Karpas-422 (cell line): Measurements from ENCODE around the gene ZFYVE28. TPM values are rescaled to one million over a fixed set of nuclear protein-coding genes. Genes with fewer than 3 reads are reported as not detected.
A peak's percentile ranks its signal among the peaks of the same experiment; 100 is the strongest.

ENCODE experiments used
- DNase-seq: peaks from one replicate; pipeline ENCODE4 v3.0.0-alpha.2; 2015
- H2AFZ ChIP-seq: fragments of 200-600 bp; sonication (generic); 2 replicates; pipeline ENCODE4 v1.6.1; 2014; ENCODE audit warnings: antibody characterized with exemption, low read length, mixed read lengths
- H3K27ac ChIP-seq: fragments of 200-600 bp; sonication (generic); 2 replicates; pipeline ENCODE4 v1.5.1; 2014; ENCODE audit warnings: mild to moderate bottlenecking, low read length, moderate library complexity
- H3K27me3 ChIP-seq: fragments of 200-600 bp; sonication (generic); 2 replicates; pipeline ENCODE4 v1.6.1; 2014; ENCODE audit warnings: low read length, mixed read lengths
- H3K36me3 ChIP-seq: fragments of 200-600 bp; sonication (generic); 2 replicates; pipeline ENCODE4 v1.6.1; 2014; ENCODE audit warnings: low read length, mixed read lengths; ENCODE audit not compliant: insufficient read depth
- H3K4me1 ChIP-seq: fragments of 200-600 bp; sonication (generic); 2 replicates; pipeline ENCODE4 v1.6.1; 2014; ENCODE audit warnings: mild to moderate bottlenecking, low read length, mixed read lengths
- H3K4me2 ChIP-seq: fragments of 200-600 bp; sonication (generic); 2 replicates; pipeline ENCODE4 v1.6.1; 2014; ENCODE audit warnings: low read length, low read depth, mild to moderate bottlenecking; ENCODE audit not compliant: poor library complexity, severe bottlenecking
- H3K4me3 ChIP-seq: fragments of 200-600 bp; sonication (generic); 2 replicates; pipeline ENCODE4 v1.5.1; 2014; ENCODE audit warnings: mild to moderate bottlenecking, antibody characterized with exemption, low read length, mixed read lengths
- H3K79me2 ChIP-seq: fragments of 200-600 bp; sonication (generic); 2 replicates; pipeline ENCODE4 v1.6.1; 2014; ENCODE audit warnings: mild to moderate bottlenecking, low read length, mixed read lengths
- H3K9ac ChIP-seq: fragments of 200-600 bp; sonication (generic); 2 replicates; pipeline ENCODE4 v1.6.0; 2014; ENCODE audit warnings: low read length
- H3K9me2 ChIP-seq: fragments of 200-600 bp; sonication (generic), shearing (Covaris generic); replicated peaks from 2 replicates; pipeline ENCODE4 v1.6.0; 2014; ENCODE audit warnings: mild to moderate bottlenecking, low read length, moderate library complexity; ENCODE audit not compliant: insufficient read depth
- H3K9me3 ChIP-seq: fragments of 300-700, 200-600 bp; sonication (generic); 2 replicates; pipeline ENCODE4 v1.6.1; 2014; ENCODE audit warnings: low read length, mixed read lengths
- H4K20me1 ChIP-seq: fragments of 200-600 bp; sonication (generic); 2 replicates; pipeline ENCODE4 v1.6.1; 2014; ENCODE audit warnings: mild to moderate bottlenecking, antibody characterized with exemption, low read length, low read depth; ENCODE audit not compliant: insufficient read depth
- total RNA-seq: library from RNA; depleted of rRNA; stranded (reverse); fragments of >200 nt; shearing (Covaris generic); gene quantifications from 2 replicates; pipeline ENCODE4 v1.2.3, GENCODE V29; 2014; ENCODE audit warnings: low replicate concordance

Gene ZFYVE28
- total RNA-seq, 1 experiment from 2014 or later = 2.0 TPM

GRCh38 chr4:2395584-2395983 is 22.9 kb downstream of the ZFYVE28 start:
- H3K4me3 ChIP-seq = no peak overlapping the region
- no peak overlapping the region for H3K9ac ChIP-seq
- H3K79me2 ChIP-seq = no peaks in the 10 kb centered on the region
- H3K9me2 ChIP-seq = no peaks in the 10 kb centered on the region
- no peaks in the 10 kb centered on the region for H3K9me3 ChIP-seq
- H2AFZ ChIP-seq = no peak overlapping the region
- no peak overlapping the region for H3K4me2 ChIP-seq
- H4K20me1 ChIP-seq = no peaks in the 10 kb centered on the region
- H3K36me3 ChIP-seq = no peaks in the 10 kb centered on the region
- no peaks in the 10 kb centered on the region for H3K27me3 ChIP-seq
- peaks cover 58% of the 10 kb centered on the region for H3K4me1 ChIP-seq
- no peak overlapping the region for H3K27ac ChIP-seq
- no peak for DNase-seq

- Histone ChIP-seq H3K9me2 (no peaks in the 10 kb centered on the region), H3K79me2 (no peaks in the 10 kb centered on the region), H3K27me3 (no peaks in the 10 kb centered on the region), H3K27ac (no peak overlapping the region), H3K4me2 (no peak overlapping the region), H2AFZ (no peak overlapping the region), H3K36me3 (no peaks in the 10 kb centered on the region), H3K4me3 (no peak overlapping the region), H3K9me3 (no peaks in the 10 kb centered on the region), H3K4me1 (peaks cover 64% of the 10 kb centered on the region), H3K9ac (no peak overlapping the region), H4K20me1 (no peaks in the 10 kb centered on the region)
- DNase-seq = no peak
Measured at GRCh38 chr4:2395038-2395437, 23.4 kb downstream of the ZFYVE28 start.

GRCh38 chr4:2394528-2394927 is 23.9 kb downstream of the ZFYVE28 start:
- no peak overlapping the region for H3K27ac ChIP-seq
- no peaks in the 10 kb centered on the region for H3K27me3 ChIP-seq
- peaks cover 69% of the 10 kb centered on the region for H3K4me1 ChIP-seq
- no peak overlapping the region for H3K9ac ChIP-seq
- no peaks in the 10 kb centered on the region for H3K79me2 ChIP-seq
- H3K9me2 ChIP-seq = no peaks in the 10 kb centered on the region
- H3K4me3 ChIP-seq = no peak overlapping the region
- no peak overlapping the region for H3K4me2 ChIP-seq
- no peaks in the 10 kb centered on the region for H4K20me1 ChIP-seq
- no peaks in the 10 kb centered on the region for H3K36me3 ChIP-seq
- DNase-seq = no peak
- H2AFZ ChIP-seq = no peak overlapping the region
- H3K9me3 ChIP-seq = no peaks in the 10 kb centered on the region

GRCh38 chr4:2393353-2394270 is 24.8 kb downstream of the ZFYVE28 start:
- H3K9ac ChIP-seq = peak overlapping the region; percentile 46
- peak overlapping the region; percentile 50 for H3K4me3 ChIP-seq
- H4K20me1 ChIP-seq = no peaks in the 10 kb centered on the region
- peak; percentile 91 for DNase-seq
- no peaks in the 10 kb centered on the region for H3K27me3 ChIP-seq
- no peaks in the 10 kb centered on the region for H3K36me3 ChIP-seq
- peak overlapping the region; percentile 46; the same call in 1 of the 2 replicates for H2AFZ ChIP-seq
- no peaks in the 10 kb centered on the region for H3K79me2 ChIP-seq
- H3K9me3 ChIP-seq = no peaks in the 10 kb centered on the region
- H3K27ac ChIP-seq = peak overlapping the region; percentile 88
- H3K4me2 ChIP-seq = peak overlapping the region; percentile 71
- peaks cover 78% of the 10 kb centered on the region for H3K4me1 ChIP-seq
- no peaks in the 10 kb centered on the region for H3K9me2 ChIP-seq

GRCh38 chr4:2390784-2391421 is 27.5 kb downstream of the ZFYVE28 start:
- Histone ChIP-seq H2AFZ (peak overlapping the region; percentile 82), H4K20me1 (no peaks in the 10 kb centered on the region), H3K27me3 (no peaks in the 10 kb centered on the region), H3K4me1 (peaks cover 80% of the 10 kb centered on the region), H3K4me3 (peak overlapping the region; percentile 50), H3K9me3 (no peaks in the 10 kb centered on the region), H3K9me2 (no peaks in the 10 kb centered on the region), H3K9ac (peak overlapping the region; percentile 63), H3K27ac (peak overlapping the region; percentile 88), H3K79me2 (no peaks in the 10 kb centered on the region), H3K4me2 (peak overlapping the region; percentile 77), H3K36me3 (no peaks in the 10 kb centered on the region)
- DNase-seq = no peak

- Histone ChIP-seq H4K20me1 (no peaks in the 10 kb centered on the region), H3K4me2 (peak overlapping the region; percentile 67), H3K27me3 (no peaks in the 10 kb centered on the region), H3K27ac (no peak overlapping the region), H3K36me3 (no peaks in the 10 kb centered on the region), H3K9me2 (no peaks in the 10 kb centered on the region), H2AFZ (no peak overlapping the region), H3K4me1 (peaks cover 72% of the 10 kb centered on the region), H3K9me3 (no peaks in the 10 kb centered on the region), H3K9ac (peak overlapping the region; percentile 63; the same call in 1 of the 2 replicates), H3K79me2 (no peaks in the 10 kb centered on the region), H3K4me3 (no peak overlapping the region)
- DNase-seq = no peak
Measured at GRCh38 chr4:2390146-2390545, 28.3 kb downstream of the ZFYVE28 start.

GRCh38 chr4:2389691-2390090 is 28.8 kb downstream of the ZFYVE28 start:
- no peaks in the 10 kb centered on the region for H3K36me3 ChIP-seq
- H3K4me3 ChIP-seq = peak overlapping the region; percentile 53; the same call in 1 of the 2 replicates
- H4K20me1 ChIP-seq = no peaks in the 10 kb centered on the region
- H3K4me2 ChIP-seq = peak overlapping the region; percentile 67
- no peak for DNase-seq
- no peaks in the 10 kb centered on the region for H3K27me3 ChIP-seq
- H2AFZ ChIP-seq = peak overlapping the region; percentile 61; the same call in 1 of the 2 replicates
- no peaks in the 10 kb centered on the region for H3K9me2 ChIP-seq
- peaks cover 68% of the 10 kb centered on the region for H3K4me1 ChIP-seq
- peak overlapping the region; percentile 61 for H3K9ac ChIP-seq
- H3K9me3 ChIP-seq = no peaks in the 10 kb centered on the region
- H3K79me2 ChIP-seq = no peaks in the 10 kb centered on the region
- H3K27ac ChIP-seq = no peak overlapping the region
